Fibroblast of peridontal ligament (primary cell): ENCODE results near the gene ZNF681.
"Not testable (repeated sequence)": the region's sequence is repeated elsewhere in the genome, so short reads cannot be mapped to it uniquely, and the experiment has no call there.

ENCODE experiments used
- DNase-seq: peaks from one replicate; pipeline ENCODE4 v3.0.0-alpha.2; 2010; ENCODE audit errors: extremely low read depth

The ZNF681 gene

GRCh38 chr19:23692937-23693336, 65.8 kb downstream of the ZNF681 start:
- DNase-seq, result not testable (repeated sequence)
